Gastroesophageal sphincter (tissue), 4 donors: ENCODE results near the gene SLC25A52. TPM values are rescaled to one million over a fixed set of nuclear protein-coding genes. Genes with fewer than 3 reads are reported as not detected.
"Not testable (repeated sequence)": the region's sequence is repeated elsewhere in the genome, so short reads cannot be mapped to it uniquely, and the experiment has no call there.

Experiments
- ATAC-seq: fragments of 150-250 bp; one replicate; pipeline ENCODE4 v1.9.1; 2016; ENCODE audit warnings: mild to moderate bottlenecking, moderate library complexity
- H3K27ac ChIP-seq, 4 donors: fragments of 200-600 bp; sonication (generic) in 3 of 4; 1 replicate in 3 of 4; 2 replicates in 1 of 4; pipeline ENCODE4 v1.5.1; 2016 to 2019
- H3K27me3 ChIP-seq: fragments of 200-600 bp; sonication (generic); one replicate; pipeline ENCODE4 v1.5.1; 2019
- H3K36me3 ChIP-seq, 2 donors: fragments of 200-600 bp; sonication (generic); one replicate each; pipeline ENCODE4 v1.5.1; 2019; ENCODE audit warnings: control low read depth in 1 of 2
- H3K4me1 ChIP-seq, 3 donors: fragments of 200-600 bp; sonication (generic); 1 replicate in 2 of 3; 2 replicates in 1 of 3; pipeline ENCODE4 v1.5.1; 2016 to 2019; ENCODE audit warnings: control low read depth in 2 of 3
- H3K4me3 ChIP-seq, 2 donors: fragments of 200-600 bp; sonication (generic); one replicate each; pipeline ENCODE4 v1.5.1; 2019; ENCODE audit warnings: mild to moderate bottlenecking in 1 of 2, moderate library complexity in 1 of 2
- H3K9me3 ChIP-seq, 3 donors: fragments of 200-600 bp; sonication (generic); one replicate each; pipeline ENCODE4 v1.5.1; 2017 to 2019; ENCODE audit warnings: control low read depth in 2 of 3
- EP300 ChIP-seq: sonication (generic); formaldehyde crosslinking; IDR thresholded peaks from one replicate; pipeline ENCODE4 v1.6.1; 2017; ENCODE audit warnings: antibody characterized with exemption, mild to moderate bottlenecking
- POLR2A ChIP-seq, 2 donors: fragments of 450-650 bp; IDR thresholded peaks; one replicate each; pipeline ENCODE4 v1.6.1; 2017; ENCODE audit warnings: antibody characterized with exemption in 2 of 2, mild to moderate bottlenecking in 2 of 2, moderate library complexity in 1 of 2
- POLR2AphosphoS5 ChIP-seq: sonication (generic); formaldehyde crosslinking; IDR thresholded peaks from one replicate; pipeline ENCODE4 v1.6.1; 2017; ENCODE audit warnings: antibody characterized with exemption
- WGBS, 2 donors: methylation state at CpG; one replicate each; pipeline ENCODE4 v1.1.5; 2018; ENCODE audit warnings: low coverage in 1 of 2; 5-methylcytosine and 5-hydroxymethylcytosine counted together
- total RNA-seq, 4 donors: library from RNA; depleted of rRNA; stranded (reverse); fragments of >200 nt; gene quantifications; one replicate each; pipeline ENCODE4 v1.1.0, GENCODE V29; 2016
- TF ChIP-seq, protein P1 (sequence below), 4 experiments: fragments of 200-600 bp in 2 of 4; fragments of 450-650 bp in 2 of 4; sonication (generic) in 1 of 4; IDR thresholded peaks; one replicate each; pipeline ENCODE4 v1.5.1; 2017 to 2019; ENCODE audit warnings: antibody characterized with exemption in 4 of 4, mild to moderate bottlenecking in 2 of 4, moderate library complexity in 2 of 4

The SLC25A52 gene
- total RNA-seq, 4 donors from 2014 or later: 0.23 TPM; not detected in 3

DNA sequence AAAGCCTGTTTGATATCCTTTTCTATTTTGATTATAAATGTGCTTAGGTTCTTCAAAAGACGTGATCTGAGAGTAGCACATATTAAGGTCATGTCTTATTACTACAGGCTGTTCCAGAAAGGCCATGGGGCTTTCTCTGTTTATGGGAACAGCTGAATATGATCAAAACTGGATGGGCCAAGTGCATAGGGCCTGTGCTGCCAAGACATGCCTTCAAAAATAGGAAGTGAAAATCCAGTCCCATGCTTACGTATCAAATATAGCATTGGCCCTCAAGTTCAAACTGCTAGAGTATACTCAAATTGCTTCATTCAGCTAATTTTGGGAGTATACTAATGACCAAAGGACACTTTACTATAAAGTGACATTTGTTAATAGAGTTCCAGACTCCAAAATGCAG is 24.1 kb downstream of the SLC25A52 start:
- WGBS, 2 donors: 34 to 64% methylated on average over 2 of the region's 2 CpGs
- H3K36me3 ChIP-seq: no peaks in the 10 kb centered on the region
- no peak overlapping the region for H3K4me3 ChIP-seq
- no peak overlapping the region for H3K27ac ChIP-seq
- no peaks in the 10 kb centered on the region for H3K27me3 ChIP-seq
- no peaks in the 10 kb centered on the region for H3K9me3 ChIP-seq
- H3K4me1 ChIP-seq: no peaks in the 10 kb centered on the region
- peak; percentile 39 for ATAC-seq
- TF ChIP-seq, protein P1, sequence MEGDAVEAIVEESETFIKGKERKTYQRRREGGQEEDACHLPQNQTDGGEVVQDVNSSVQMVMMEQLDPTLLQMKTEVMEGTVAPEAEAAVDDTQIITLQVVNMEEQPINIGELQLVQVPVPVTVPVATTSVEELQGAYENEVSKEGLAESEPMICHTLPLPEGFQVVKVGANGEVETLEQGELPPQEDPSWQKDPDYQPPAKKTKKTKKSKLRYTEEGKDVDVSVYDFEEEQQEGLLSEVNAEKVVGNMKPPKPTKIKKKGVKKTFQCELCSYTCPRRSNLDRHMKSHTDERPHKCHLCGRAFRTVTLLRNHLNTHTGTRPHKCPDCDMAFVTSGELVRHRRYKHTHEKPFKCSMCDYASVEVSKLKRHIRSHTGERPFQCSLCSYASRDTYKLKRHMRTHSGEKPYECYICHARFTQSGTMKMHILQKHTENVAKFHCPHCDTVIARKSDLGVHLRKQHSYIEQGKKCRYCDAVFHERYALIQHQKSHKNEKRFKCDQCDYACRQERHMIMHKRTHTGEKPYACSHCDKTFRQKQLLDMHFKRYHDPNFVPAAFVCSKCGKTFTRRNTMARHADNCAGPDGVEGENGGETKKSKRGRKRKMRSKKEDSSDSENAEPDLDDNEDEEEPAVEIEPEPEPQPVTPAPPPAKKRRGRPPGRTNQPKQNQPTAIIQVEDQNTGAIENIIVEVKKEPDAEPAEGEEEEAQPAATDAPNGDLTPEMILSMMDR (IDR thresholded peaks at IDR 0.05): no peak
- no peak for TF ChIP-seq POLR2A (IDR thresholded peaks at IDR 0.05)
- no peak for TF ChIP-seq EP300
- no peak for TF ChIP-seq POLR2AphosphoS5

DNA sequence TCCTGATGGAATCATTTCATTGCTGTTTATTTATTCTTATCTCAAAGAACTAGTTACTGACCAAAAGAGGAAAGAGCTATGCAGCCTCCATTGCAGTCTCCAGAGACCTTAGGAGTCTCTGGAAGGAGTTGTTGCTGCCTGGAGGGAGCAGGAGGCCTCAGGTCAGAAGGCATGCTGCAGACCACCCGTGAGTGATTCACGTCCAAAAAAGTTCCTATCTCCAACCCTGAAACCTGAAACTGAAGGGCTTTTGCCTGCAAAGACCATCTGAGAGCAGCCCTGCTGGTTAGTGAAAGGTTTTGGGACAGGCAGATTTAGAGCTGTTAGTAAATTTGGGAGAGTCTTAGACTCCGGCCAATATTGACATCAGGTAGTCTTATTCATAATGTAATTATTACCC is 29.1 kb downstream of the SLC25A52 start:
- H3K36me3 ChIP-seq: no peaks in the 10 kb centered on the region
- H3K27me3 ChIP-seq: no peaks in the 10 kb centered on the region
- no peaks in the 10 kb centered on the region for H3K4me1 ChIP-seq
- no peaks in the 10 kb centered on the region for H3K9me3 ChIP-seq
- H3K27ac ChIP-seq: no peak overlapping the region
- TF ChIP-seq EP300 (no peak), POLR2A (IDR thresholded peaks at IDR 0.05) (no peak), POLR2AphosphoS5 (no peak)
- TF ChIP-seq, protein P1 (IDR thresholded peaks at IDR 0.05): no peak
- 14 to 83% methylated on average over 1 to 2 of the region's 3 CpGs for WGBS, 2 donors
- H3K4me3 ChIP-seq: no peak overlapping the region
- no peak for ATAC-seq

DNA sequence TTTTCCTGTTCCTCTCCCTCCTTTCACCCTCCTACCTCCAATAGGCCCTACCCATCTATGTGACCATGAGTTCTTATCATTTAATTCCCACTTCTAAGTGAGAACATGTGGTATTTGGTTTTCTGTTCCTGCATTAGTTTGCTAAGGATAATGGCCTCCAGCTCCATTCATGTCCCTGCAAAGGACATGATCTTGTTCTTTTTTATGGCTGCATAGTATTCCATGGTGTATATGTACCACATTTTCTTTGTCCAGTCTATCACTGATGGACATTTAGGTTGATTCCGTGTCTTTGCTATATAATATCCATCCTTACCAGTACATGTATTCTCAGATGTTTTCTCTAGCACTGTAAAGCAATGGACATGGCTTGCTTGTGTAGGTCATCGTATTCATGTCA is 31.5 kb downstream of the SLC25A52 start:
- H3K27me3 ChIP-seq, H3K4me1 ChIP-seq, H3K9me3 ChIP-seq, ATAC-seq, H3K36me3 ChIP-seq, H3K4me3 ChIP-seq, H3K27ac ChIP-seq: not testable (repeated sequence)
- 93 to 100% methylated on average over 2 of the region's 2 CpGs for WGBS, 2 donors

DNA sequence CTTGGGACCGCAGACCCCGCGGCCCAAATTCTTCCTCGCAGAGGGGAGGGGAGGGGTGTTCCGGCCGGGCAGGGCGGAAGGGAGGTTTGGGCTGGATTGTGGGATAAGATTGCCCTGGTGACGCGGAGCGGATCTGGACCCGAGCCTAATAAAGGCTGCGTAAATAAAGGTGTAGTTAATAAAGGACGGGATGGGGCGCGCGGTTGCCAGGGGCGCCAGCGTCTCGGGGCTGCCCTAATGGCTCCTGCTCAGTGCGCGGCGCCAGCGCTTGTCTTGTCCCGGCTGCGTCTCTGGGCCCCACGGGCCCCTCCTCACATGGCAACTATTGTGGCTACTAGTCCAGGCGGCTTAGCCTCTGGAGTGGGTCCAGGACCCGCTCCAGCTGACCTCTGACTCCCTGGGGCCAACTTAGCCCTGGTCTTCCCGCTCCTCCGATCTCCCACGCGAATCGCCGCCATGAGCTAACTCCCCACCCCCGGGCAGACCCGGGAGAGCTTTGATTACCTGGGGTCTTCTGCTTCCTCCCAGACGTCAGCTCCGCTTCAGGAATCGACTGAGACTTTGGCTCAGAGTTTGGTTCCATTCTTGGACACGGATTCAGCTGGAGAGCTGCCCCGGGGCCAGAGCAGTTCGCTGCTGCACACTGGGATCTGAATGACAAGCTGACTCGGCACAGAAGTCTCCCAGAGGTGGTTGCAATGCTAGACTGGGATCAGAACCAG is 36.5 kb downstream of the SLC25A52 start:
- no peaks in the 10 kb centered on the region for H3K27me3 ChIP-seq
- H3K4me3 ChIP-seq: peak overlapping the region; percentile 44 to 64
- peaks cover 0 to 11% (median 0%) of the 10 kb centered on the region in 3 donors for H3K4me1 ChIP-seq
- H3K36me3 ChIP-seq: no peaks in the 10 kb centered on the region
- peak; percentile 50 for ATAC-seq
- peaks cover 0 to 3% (median 0%) of the 10 kb centered on the region in 3 donors for H3K9me3 ChIP-seq
- TF ChIP-seq, protein P1 (IDR thresholded peaks at IDR 0.05): no peak
- TF ChIP-seq POLR2A (IDR thresholded peaks at IDR 0.05) (no peak), EP300 (no peak), POLR2AphosphoS5 (no peak)
- WGBS, 2 donors: 15% methylated on average over 4 of the region's 43 CpGs; no CpG with 5 or more reads in 1 of the 2 donors
- peak overlapping the region in 3 of 4 donors; percentile 61 to 70 (median 63) for H3K27ac ChIP-seq

DNA sequence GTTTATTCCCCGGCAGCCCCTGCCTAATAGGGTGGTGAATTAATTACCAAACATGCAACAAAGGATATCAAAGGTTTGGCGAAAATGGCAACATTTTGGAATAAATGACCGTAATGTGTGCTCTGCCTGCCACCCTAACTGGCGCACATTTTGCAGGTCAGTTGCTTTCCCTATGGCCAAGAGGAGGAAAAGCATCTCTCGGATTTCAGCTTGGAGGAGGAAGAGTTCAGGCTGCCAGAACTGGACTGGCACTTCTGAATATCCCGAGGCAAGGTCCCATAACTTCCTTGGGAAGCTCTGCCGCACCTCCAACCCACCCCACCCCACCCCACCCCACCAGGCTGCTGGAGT is 37.1 kb downstream of the SLC25A52 start:
- ATAC-seq: peak; percentile 12
- H3K36me3 ChIP-seq: no peaks in the 10 kb centered on the region
- peak overlapping the region; percentile 44 to 64 for H3K4me3 ChIP-seq
- TF ChIP-seq POLR2AphosphoS5 (no peak), EP300 (no peak)
- peaks cover 0 to 11% (median 0%) of the 10 kb centered on the region in 3 donors for H3K4me1 ChIP-seq
- WGBS, 2 donors: 28 to 41% methylated on average over 5 to 6 of the region's 7 CpGs
- no peaks in the 10 kb centered on the region for H3K27me3 ChIP-seq
- peak overlapping the region in 3 of 4 donors; percentile 61 to 70 (median 63) for H3K27ac ChIP-seq
- H3K9me3 ChIP-seq: peaks cover 0 to 9% (median 0%) of the 10 kb centered on the region in 3 donors

DNA sequence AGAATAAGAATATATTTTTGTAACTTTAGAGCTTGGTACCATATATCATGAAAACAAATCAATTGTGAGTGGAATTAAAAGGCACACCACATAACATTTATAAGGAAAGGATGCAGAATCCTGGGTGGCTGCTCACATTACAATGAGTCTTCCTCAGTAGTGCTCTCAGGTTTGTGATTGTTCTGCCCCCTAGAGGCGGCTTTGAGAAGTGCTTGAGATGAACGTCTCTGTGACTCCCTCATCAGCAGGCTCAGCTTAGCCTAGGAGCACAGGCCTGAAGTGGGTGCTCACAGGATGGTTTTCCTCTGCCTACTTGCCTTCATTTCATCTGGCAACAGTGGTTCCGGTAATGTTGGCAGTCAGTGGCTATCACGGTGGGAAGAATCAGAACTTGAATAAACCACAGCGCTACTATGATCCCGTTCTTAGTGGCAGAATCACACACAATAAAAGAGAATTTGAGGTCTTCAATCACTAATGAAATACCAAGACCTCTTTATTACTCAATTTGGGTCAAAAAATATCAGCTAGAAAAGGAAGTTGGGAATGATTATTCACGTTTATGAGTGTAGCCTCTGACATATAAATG is 38.2 kb downstream of the SLC25A52 start:
- Histone ChIP-seq H3K9me3 (peaks cover 0 to 9% (median 0%) of the 10 kb centered on the region in 3 donors), H3K4me3 (no peak overlapping the region), H3K4me1 (peaks cover 0 to 11% (median 0%) of the 10 kb centered on the region in 3 donors), H3K27ac (no peak overlapping the region), H3K36me3 (no peaks in the 10 kb centered on the region), H3K27me3 (no peaks in the 10 kb centered on the region)
- ATAC-seq: peak; percentile 78
- 41 to 46% methylated on average over 4 to 5 of the region's 7 CpGs for WGBS, 2 donors
- TF ChIP-seq, protein P1 (IDR thresholded peaks at IDR 0.05): peak; percentile 53 to 87 (median 66)
- no peak for TF ChIP-seq POLR2A (IDR thresholded peaks at IDR 0.05)
